HFFc6 (cell line): Measurements from ENCODE around the gene OR52I1. TPM values are rescaled to one million over a fixed set of nuclear protein-coding genes. Genes with fewer than 3 reads are reported as not detected.
A peak's percentile ranks its signal among the peaks of the same experiment; 100 is the strongest.

Experiments
- DNase-seq: peaks from one replicate; pipeline ENCODE4 v3.0.0-alpha.2; 2018
- H3K27ac Mint-ChIP-seq: 2 replicates; pipeline ENCODE4 v1.8.0; 2020; ENCODE audit warnings: mild to moderate bottlenecking, mixed read lengths
- H3K27me3 Mint-ChIP-seq: 2 replicates; pipeline ENCODE4 v1.8.0; 2021; ENCODE audit warnings: mild to moderate bottlenecking, moderate library complexity, mixed read lengths; ENCODE audit not compliant: insufficient read depth
- H3K36me3 Mint-ChIP-seq: 2 replicates; pipeline ENCODE4 v1.8.0; 2021; ENCODE audit warnings: low read depth, mixed read lengths
- H3K4me1 Mint-ChIP-seq: 2 replicates; pipeline ENCODE4 v1.8.0; 2020; ENCODE audit warnings: low read depth, mixed read lengths
- H3K4me3 Mint-ChIP-seq: 2 replicates; pipeline ENCODE4 v1.8.0; 2020; ENCODE audit warnings: mild to moderate bottlenecking, moderate library complexity, mixed read lengths
- H3K9me3 Mint-ChIP-seq: 2 replicates; pipeline ENCODE4 v1.8.0; 2020; ENCODE audit warnings: mild to moderate bottlenecking, mixed read lengths
- total RNA-seq, 6 experiments: library from RNA; stranded (reverse); fragmentation: NEBNext Ultra II Directional; extraction: Animal tissue kit (Norgen Biotek cat#: 25700); gene quantifications; 2 replicates in 1 of 6; 3 replicates in 5 of 6; pipeline ENCODE4 v1.2.3, GENCODE V29; 2021
- TF ChIP-seq, protein P1 (sequence below): fragments of 200-600 bp; sonication (generic); IDR thresholded peaks from 2 replicates; pipeline ENCODE4 v1.5.0; 2021; ENCODE audit warnings: antibody characterized with exemption, mild to moderate bottlenecking

OR52I1 gene
- total RNA-seq, 6 experiments from 2014 or later = not detected

DNA sequence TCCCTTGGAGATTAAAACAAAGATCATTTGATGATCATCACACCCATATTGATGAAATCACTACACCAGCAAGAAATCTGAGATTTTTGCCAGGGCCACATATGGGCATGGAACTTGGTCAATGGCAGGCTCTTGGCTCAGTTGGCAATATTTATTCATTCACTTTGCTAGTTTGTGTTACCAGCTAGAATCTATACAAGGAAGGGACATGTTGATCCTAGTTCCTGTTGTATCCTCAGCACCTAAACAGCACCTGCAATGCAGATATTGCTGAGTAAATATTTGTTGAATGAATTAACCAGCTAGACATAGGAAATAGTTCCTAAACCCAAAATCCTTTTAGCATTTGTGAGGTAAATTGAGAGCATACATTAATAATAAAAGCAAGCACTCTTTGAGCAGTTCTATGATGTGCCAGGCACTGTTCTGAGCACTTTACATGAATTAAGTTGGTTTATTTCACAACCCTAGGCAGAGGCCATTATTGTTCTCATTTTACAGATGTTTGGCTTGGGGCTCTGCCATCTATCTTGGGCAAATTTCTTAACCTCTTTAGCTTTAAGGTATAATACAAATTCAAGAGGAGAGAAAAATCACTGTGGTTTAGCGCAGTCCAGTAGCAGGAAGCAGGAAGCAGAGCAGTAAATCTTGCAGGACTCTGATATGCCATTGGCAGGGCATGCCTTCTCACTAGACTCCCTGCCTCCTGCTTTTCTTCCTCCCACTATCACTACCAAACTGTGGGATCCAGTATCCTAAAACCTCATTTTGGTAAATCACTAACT lies 12.6 kb downstream of the OR52I1 start:
- no peaks in the 10 kb centered on the region; the same call in 1 of the 2 replicates for H3K36me3 Mint-ChIP-seq
- H3K4me1 Mint-ChIP-seq = peaks cover 48% of the 10 kb centered on the region
- peak overlapping the region; percentile 44; the same call in 1 of the 2 replicates for H3K27ac Mint-ChIP-seq
- DNase-seq = no peak
- H3K27me3 Mint-ChIP-seq = no peaks in the 10 kb centered on the region
- peak overlapping the region; percentile 94 for H3K4me3 Mint-ChIP-seq
- TF ChIP-seq, protein P1, sequence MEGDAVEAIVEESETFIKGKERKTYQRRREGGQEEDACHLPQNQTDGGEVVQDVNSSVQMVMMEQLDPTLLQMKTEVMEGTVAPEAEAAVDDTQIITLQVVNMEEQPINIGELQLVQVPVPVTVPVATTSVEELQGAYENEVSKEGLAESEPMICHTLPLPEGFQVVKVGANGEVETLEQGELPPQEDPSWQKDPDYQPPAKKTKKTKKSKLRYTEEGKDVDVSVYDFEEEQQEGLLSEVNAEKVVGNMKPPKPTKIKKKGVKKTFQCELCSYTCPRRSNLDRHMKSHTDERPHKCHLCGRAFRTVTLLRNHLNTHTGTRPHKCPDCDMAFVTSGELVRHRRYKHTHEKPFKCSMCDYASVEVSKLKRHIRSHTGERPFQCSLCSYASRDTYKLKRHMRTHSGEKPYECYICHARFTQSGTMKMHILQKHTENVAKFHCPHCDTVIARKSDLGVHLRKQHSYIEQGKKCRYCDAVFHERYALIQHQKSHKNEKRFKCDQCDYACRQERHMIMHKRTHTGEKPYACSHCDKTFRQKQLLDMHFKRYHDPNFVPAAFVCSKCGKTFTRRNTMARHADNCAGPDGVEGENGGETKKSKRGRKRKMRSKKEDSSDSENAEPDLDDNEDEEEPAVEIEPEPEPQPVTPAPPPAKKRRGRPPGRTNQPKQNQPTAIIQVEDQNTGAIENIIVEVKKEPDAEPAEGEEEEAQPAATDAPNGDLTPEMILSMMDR = no peak
- no peaks in the 10 kb centered on the region for H3K9me3 Mint-ChIP-seq

DNA sequence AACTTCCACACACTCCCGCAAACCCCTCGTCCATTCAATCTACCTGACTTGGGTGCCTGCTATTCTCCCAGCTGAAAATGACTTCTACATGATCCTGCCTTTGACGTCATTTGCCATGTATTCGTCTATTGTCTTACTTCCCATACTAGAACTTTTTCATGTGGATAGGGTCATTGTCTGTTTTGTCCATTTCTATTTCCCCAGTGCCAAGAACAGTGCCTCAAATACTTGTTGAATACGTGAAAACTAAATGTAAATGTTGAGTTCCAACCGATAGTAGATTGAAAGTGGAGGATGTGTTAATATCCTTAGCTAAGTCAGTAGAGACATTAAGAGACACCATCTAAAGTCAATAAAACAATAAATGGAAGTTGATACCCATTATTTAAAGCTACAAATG lies 13.3 kb downstream of the OR52I1 start:
- DNase-seq = no peak
- Mint-ChIP-seq H3K27ac (peak overlapping the region; percentile 91), H3K4me1 (peaks cover 48% of the 10 kb centered on the region), H3K27me3 (no peaks in the 10 kb centered on the region), H3K9me3 (no peaks in the 10 kb centered on the region), H3K36me3 (no peaks in the 10 kb centered on the region; the same call in 1 of the 2 replicates), H3K4me3 (peak overlapping the region; percentile 94)
- TF ChIP-seq, protein P1 = no peak

DNA sequence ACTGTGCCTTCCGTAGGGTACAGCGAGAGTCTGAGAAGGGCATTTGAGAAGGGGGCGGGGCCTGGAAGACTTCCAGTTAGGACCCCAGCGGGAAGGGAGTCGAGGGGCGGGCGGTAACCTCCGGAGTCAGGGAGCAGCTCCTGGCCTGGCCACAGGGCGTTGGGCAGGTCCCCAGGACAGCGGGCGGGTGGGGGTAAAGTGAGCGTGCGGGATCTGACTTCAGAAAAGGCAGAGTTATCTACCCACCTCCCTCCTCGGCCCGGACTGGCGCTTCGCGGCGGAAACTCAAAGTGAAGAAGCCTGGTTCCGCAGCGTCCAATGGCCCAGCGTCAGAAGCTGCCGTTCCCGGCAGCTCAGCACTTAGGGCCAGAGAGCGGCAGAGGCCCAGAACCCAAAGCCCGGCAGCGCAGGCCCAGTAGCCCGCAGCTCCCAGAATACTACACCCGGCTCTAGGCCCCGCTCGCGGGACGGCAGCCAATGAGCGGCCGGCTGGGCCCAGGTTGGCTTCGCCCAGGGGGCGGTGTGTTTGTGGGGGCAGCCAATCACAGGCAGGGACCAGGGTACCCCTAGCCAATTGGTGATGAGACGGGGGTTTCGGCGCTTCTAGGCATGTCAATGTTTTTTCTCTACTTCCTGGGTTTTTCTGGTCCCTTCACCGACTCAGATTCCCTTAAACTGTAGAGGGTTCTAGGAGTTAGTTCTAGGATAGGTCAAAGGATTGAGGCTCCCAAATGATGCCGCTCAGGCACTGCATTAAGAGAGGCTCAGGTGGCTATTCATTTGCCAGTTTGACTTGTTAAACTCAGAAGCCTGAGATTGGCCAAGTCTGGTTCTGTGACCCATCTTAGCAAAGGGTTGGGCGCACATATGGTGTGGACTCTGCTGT lies 14.2 kb downstream of the OR52I1 start, which contains the start of gene TRIM68:
TRIM68 (minus strand) TSS at position 451 of the 886 bp plus-strand sequence. CDS start 2,727 bp downstream, outside the sequence.
- no peaks in the 10 kb centered on the region for H3K27me3 Mint-ChIP-seq
- TF ChIP-seq, protein P1 = no peak; the same call in 1 of the 2 replicates
- no peaks in the 10 kb centered on the region for H3K9me3 Mint-ChIP-seq
- H3K4me3 Mint-ChIP-seq = peak within 1 kb of the TSS; percentile 94
- H3K36me3 Mint-ChIP-seq = no peaks in the 10 kb centered on the region; the same call in 1 of the 2 replicates
- H3K27ac Mint-ChIP-seq = peak within 1 kb of the TSS; percentile 91
- peak; percentile 94 for DNase-seq
- H3K4me1 Mint-ChIP-seq = peaks cover 48% of the 10 kb centered on the region

DNA sequence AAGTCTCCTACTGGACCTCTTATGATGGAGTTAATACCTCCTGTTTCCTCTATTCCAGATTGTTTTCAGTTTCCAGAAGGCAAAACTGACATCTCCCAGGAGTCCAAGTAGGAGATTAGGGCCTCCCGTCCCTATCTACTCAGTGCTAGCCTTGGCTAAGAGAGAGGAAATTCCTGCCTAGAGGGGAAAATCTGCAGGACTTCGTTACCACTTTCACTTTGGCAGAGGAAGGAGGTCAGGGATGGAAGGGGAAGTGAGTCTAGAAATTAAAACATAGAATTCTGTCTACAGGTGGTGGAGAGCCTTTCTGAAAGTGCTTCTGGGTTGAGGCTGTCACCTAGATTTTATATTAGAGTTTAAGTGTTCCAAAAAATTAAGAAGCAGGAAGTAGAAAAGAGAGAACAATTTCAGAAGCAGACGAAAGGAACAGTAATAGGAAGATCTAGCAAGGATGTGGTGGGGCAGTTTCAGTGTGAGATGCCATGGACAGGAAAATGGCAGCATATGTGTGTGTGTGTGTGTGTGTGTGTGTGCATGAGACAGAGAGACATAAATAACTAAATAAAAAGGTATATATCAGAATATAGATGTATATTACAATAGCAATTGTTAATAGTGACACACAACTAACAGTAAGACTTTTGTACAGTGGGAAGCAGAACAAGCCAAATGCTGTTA lies 16.6 kb downstream of the OR52I1 start:
- TF ChIP-seq, protein P1 = no peak
- peak; percentile 16 for DNase-seq
- Mint-ChIP-seq H3K27ac (peak overlapping the region; percentile 73), H3K4me3 (peak overlapping the region; percentile 86), H3K27me3 (no peaks in the 10 kb centered on the region; the same call in 1 of the 2 replicates), H3K9me3 (no peaks in the 10 kb centered on the region), H3K36me3 (no peaks in the 10 kb centered on the region), H3K4me1 (peaks cover 38% of the 10 kb centered on the region)

DNA sequence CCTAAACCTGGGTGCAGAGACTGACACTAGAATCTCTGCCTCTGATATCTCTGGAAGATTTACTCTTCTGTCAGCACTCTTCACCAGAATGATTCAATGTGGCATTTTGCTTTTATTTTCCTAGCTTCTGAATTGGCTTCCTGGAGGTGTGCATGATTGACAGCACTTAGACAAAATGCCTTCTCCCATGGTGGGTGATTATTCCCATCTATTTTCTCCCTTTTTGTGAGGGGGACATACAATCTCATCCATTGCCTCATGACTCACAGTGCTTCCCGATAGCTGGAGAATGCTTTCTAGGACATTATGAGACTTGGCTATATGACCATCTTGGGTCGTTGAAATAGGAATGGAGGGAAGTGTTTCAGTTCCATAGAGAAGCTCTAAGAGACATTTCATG lies 18.1 kb downstream of the OR52I1 start:
- Mint-ChIP-seq H3K4me1 (peaks cover 26% of the 10 kb centered on the region), H3K27me3 (peaks cover 1% of the 10 kb centered on the region; the same call in 1 of the 2 replicates), H3K4me3 (no peak overlapping the region), H3K36me3 (no peaks in the 10 kb centered on the region), H3K9me3 (no peaks in the 10 kb centered on the region), H3K27ac (no peak overlapping the region)
- TF ChIP-seq, protein P1 = no peak
- DNase-seq = no peak
